Stimulated activated CD8-positive, alpha-beta memory T cell treated with anti-CD3 and anti-CD28 coated beads, Interleukin-4, amount 100 ng/mL, for 4 hours (primary cell): ENCODE measurements around the gene CD109.

Experiments used
- DNase-seq, 2 donors: peaks; one replicate each; pipeline ENCODE4 v3.0.0-alpha.2; 2020; ENCODE audit warnings: low read depth in 2 of 2, low spot score in 1 of 2

Gene CD109

GRCh38 chr6:73854998-73855718 is 159.2 kb downstream of the CD109 start:
- DNase-seq = no peak

GRCh38 chr6:73857341-73857890 is 161.4 kb downstream of the CD109 start:
- DNase-seq = no peak

GRCh38 chr6:73858376-73858775 is 162.4 kb downstream of the CD109 start:
- no peak for DNase-seq

GRCh38 chr6:73860303-73860702 is 164.3 kb downstream of the CD109 start:
- DNase-seq = no peak

GRCh38 chr6:73866305-73866704 is 170.3 kb downstream of the CD109 start:
- no peak for DNase-seq

GRCh38 chr6:73867411-73867810 is 171.4 kb downstream of the CD109 start:
- no peak for DNase-seq

GRCh38 chr6:73870907-73871306 is 174.9 kb downstream of the CD109 start:
- DNase-seq = no peak

GRCh38 chr6:73873081-73873480 is 177.1 kb downstream of the CD109 start:
- DNase-seq = no peak
